CD4-positive, alpha-beta T cell treated with Interleukin-2 at 100 ng/mL for 4 hours (primary cell): ENCODE results near the gene ENTREP3.

Experiments used
- DNase-seq: peaks from one replicate; pipeline ENCODE4 v3.0.0-alpha.2; 2020; ENCODE audit warnings: low spot score

Gene ENTREP3

GRCh38 chr1:155277902-155278688 is 22.8 kb upstream of the ENTREP3 start:
- peak; percentile 67 for DNase-seq

GRCh38 chr1:155277070-155277901 is 22.0 kb upstream of the ENTREP3 start, which contains the start of gene HCN3:
HCN3 (plus strand) TSS chr1:155277463; CDS start chr1:155277591, 128 bp downstream.
- DNase-seq = peak; percentile 95

- DNase-seq = peak; percentile 93
Observed at GRCh38 chr1:155273343-155274245, 18.3 kb upstream of the ENTREP3 start, which contains the start of gene CLK2. CLK2 (minus strand) TSS chr1:155273504; CDS start chr1:155270977, 2,527 bp downstream.

- DNase-seq = no peak
Observed at GRCh38 chr1:155272466-155273342, 17.4 kb upstream of the ENTREP3 start.

GRCh38 chr1:155269381-155269780 is 14.1 kb upstream of the ENTREP3 start:
- DNase-seq = no peak

- no peak for DNase-seq
Observed at GRCh38 chr1:155268630-155269029, 13.3 kb upstream of the ENTREP3 start.

GRCh38 chr1:155267373-155267772 is 12.1 kb upstream of the ENTREP3 start:
- no peak for DNase-seq

GRCh38 chr1:155266553-155266952 is 11.3 kb upstream of the ENTREP3 start:
- DNase-seq = no peak

- DNase-seq = no peak
Observed at GRCh38 chr1:155263067-155263466, 7.8 kb upstream of the ENTREP3 start.

- DNase-seq = peak; percentile 89
Observed at GRCh38 chr1:155261852-155262673, 6.8 kb upstream of the ENTREP3 start, which contains the start of gene SCAMP3. SCAMP3 (minus strand) TSS chr1:155262360; CDS start chr1:155262151, 209 bp downstream.

GRCh38 chr1:155261493-155261851 is 6.2 kb upstream of the ENTREP3 start:
- no peak for DNase-seq

GRCh38 chr1:155260276-155260675 is 5.0 kb upstream of the ENTREP3 start:
- no peak for DNase-seq

GRCh38 chr1:155256058-155256852 is 972 bp upstream of the ENTREP3 start:
- no peak for DNase-seq

GRCh38 chr1:155254714-155255242 is 505 bp downstream of the ENTREP3 start:
- DNase-seq = no peak

- no peak for DNase-seq
Observed at GRCh38 chr1:155254228-155254713, 1.0 kb downstream of the ENTREP3 start.

- DNase-seq = no peak
Observed at GRCh38 chr1:155253797-155254196, 1.5 kb downstream of the ENTREP3 start.

GRCh38 chr1:155253208-155253607 is 2.1 kb downstream of the ENTREP3 start:
- DNase-seq = no peak

GRCh38 chr1:155251566-155251965 is 3.7 kb downstream of the ENTREP3 start:
- no peak for DNase-seq
